ENCODE data around the gene PCBP3. TPM values are rescaled to one million over a fixed set of nuclear protein-coding genes. Genes with fewer than 3 reads are reported as not detected.

Gene PCBP3
- total RNA-seq, 1 donor from 2014 or later, result 2.5 TPM

GRCh38 chr21:45860493-45861155, 217.1 kb downstream of the PCBP3 start:
- TF ChIP-seq, protein P1, sequence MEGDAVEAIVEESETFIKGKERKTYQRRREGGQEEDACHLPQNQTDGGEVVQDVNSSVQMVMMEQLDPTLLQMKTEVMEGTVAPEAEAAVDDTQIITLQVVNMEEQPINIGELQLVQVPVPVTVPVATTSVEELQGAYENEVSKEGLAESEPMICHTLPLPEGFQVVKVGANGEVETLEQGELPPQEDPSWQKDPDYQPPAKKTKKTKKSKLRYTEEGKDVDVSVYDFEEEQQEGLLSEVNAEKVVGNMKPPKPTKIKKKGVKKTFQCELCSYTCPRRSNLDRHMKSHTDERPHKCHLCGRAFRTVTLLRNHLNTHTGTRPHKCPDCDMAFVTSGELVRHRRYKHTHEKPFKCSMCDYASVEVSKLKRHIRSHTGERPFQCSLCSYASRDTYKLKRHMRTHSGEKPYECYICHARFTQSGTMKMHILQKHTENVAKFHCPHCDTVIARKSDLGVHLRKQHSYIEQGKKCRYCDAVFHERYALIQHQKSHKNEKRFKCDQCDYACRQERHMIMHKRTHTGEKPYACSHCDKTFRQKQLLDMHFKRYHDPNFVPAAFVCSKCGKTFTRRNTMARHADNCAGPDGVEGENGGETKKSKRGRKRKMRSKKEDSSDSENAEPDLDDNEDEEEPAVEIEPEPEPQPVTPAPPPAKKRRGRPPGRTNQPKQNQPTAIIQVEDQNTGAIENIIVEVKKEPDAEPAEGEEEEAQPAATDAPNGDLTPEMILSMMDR (IDR thresholded peaks at IDR 0.05; ENCODE audit: unreplicated experiment), result no peak
- Mint-ChIP-seq H3K36me3 (ENCODE audit: low read depth, unreplicated experiment) (no peaks in the 10 kb centered on the region), H3K9me3 (ENCODE audit: unreplicated experiment) (no peaks in the 10 kb centered on the region), H3K27ac (ENCODE audit: unreplicated experiment) (peak overlapping the region; percentile 52), H3K4me3 (ENCODE audit: unreplicated experiment) (no peak overlapping the region), H3K4me1 (ENCODE audit: unreplicated experiment) (no peaks in the 10 kb centered on the region), H3K27me3 (ENCODE audit: unreplicated experiment) (peaks cover 2% of the 10 kb centered on the region)
- no peak for DNase-seq (ENCODE audit: low spot score)

GRCh38 chr21:45861156-45861870, 217.8 kb downstream of the PCBP3 start:
- peaks cover 2% of the 10 kb centered on the region for H3K27me3 Mint-ChIP-seq (ENCODE audit: unreplicated experiment)
- H3K4me3 Mint-ChIP-seq (ENCODE audit: unreplicated experiment), result no peak overlapping the region
- H3K9me3 Mint-ChIP-seq (ENCODE audit: unreplicated experiment), result no peaks in the 10 kb centered on the region
- H3K36me3 Mint-ChIP-seq (ENCODE audit: low read depth, unreplicated experiment), result no peaks in the 10 kb centered on the region
- TF ChIP-seq, protein P1 (IDR thresholded peaks at IDR 0.05; ENCODE audit: unreplicated experiment), result no peak
- DNase-seq (ENCODE audit: low spot score), result no peak
- H3K4me1 Mint-ChIP-seq (ENCODE audit: unreplicated experiment), result no peaks in the 10 kb centered on the region
- no peak overlapping the region for H3K27ac Mint-ChIP-seq (ENCODE audit: unreplicated experiment)

GRCh38 chr21:45862543-45863207, 219.2 kb downstream of the PCBP3 start:
- no peak overlapping the region for H3K4me3 Mint-ChIP-seq (ENCODE audit: unreplicated experiment)
- no peaks in the 10 kb centered on the region for H3K9me3 Mint-ChIP-seq (ENCODE audit: unreplicated experiment)
- H3K4me1 Mint-ChIP-seq (ENCODE audit: unreplicated experiment), result no peaks in the 10 kb centered on the region
- H3K27me3 Mint-ChIP-seq (ENCODE audit: unreplicated experiment), result no peaks in the 10 kb centered on the region
- DNase-seq (ENCODE audit: low spot score), result no peak
- H3K27ac Mint-ChIP-seq (ENCODE audit: unreplicated experiment), result no peak overlapping the region
- H3K36me3 Mint-ChIP-seq (ENCODE audit: low read depth, unreplicated experiment), result no peaks in the 10 kb centered on the region
- TF ChIP-seq, protein P1 (IDR thresholded peaks at IDR 0.05; ENCODE audit: unreplicated experiment), result no peak

DNA sequence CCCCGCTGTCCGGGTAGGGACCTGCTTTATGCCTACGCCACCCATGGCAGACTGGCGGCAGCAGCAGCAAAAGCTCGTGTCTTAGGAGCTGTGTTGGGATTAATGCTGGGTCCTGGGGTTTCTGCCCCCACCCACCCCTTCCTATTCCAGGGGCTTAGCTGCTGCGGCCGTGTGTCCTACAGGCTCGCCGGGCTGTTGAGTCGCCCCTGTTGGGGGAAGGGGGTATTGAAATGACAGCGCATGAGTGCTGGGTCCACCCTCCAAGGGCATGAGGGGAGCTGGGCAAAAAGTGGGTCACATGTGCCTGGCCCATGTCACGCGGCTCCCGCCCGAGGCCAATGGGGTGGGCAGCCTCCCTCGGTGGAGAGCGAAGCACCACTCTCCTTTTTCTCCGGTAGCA, 219.7 kb downstream of the PCBP3 start:
- H3K9me3 Mint-ChIP-seq (ENCODE audit: unreplicated experiment), result no peaks in the 10 kb centered on the region
- no peaks in the 10 kb centered on the region for H3K36me3 Mint-ChIP-seq (ENCODE audit: low read depth, unreplicated experiment)
- no peak overlapping the region for H3K27ac Mint-ChIP-seq (ENCODE audit: unreplicated experiment)
- DNase-seq (ENCODE audit: low spot score), result no peak
- no peaks in the 10 kb centered on the region for H3K27me3 Mint-ChIP-seq (ENCODE audit: unreplicated experiment)
- TF ChIP-seq, protein P1 (IDR thresholded peaks at IDR 0.05; ENCODE audit: unreplicated experiment), result no peak
- no peak overlapping the region for H3K4me3 Mint-ChIP-seq (ENCODE audit: unreplicated experiment)
- H3K4me1 Mint-ChIP-seq (ENCODE audit: unreplicated experiment), result no peaks in the 10 kb centered on the region

DNA sequence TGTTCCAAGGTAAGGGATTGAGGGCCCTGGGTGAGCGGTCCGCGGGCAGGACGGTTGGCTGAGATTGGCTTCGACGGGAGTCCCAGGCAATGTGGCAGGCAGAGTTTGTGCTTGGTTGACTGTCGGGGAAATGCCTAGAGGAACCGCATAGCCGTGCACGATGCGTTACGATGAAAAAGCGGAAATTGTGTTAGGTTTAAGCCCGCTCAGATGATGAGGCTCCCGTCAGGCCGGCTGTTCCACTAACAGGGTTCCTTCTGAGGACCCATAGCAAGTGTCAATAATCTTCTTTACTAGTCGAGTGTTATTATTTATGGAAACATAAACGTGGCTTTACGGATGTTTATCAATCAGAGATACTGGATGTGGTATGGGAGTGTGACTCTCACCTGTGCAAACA, 220.2 kb downstream of the PCBP3 start:
- DNase-seq (ENCODE audit: low spot score), result no peak
- no peak overlapping the region for H3K27ac Mint-ChIP-seq (ENCODE audit: unreplicated experiment)
- no peaks in the 10 kb centered on the region for H3K36me3 Mint-ChIP-seq (ENCODE audit: low read depth, unreplicated experiment)
- TF ChIP-seq, protein P1 (IDR thresholded peaks at IDR 0.05; ENCODE audit: unreplicated experiment), result no peak
- no peaks in the 10 kb centered on the region for H3K4me1 Mint-ChIP-seq (ENCODE audit: unreplicated experiment)
- H3K9me3 Mint-ChIP-seq (ENCODE audit: unreplicated experiment), result no peaks in the 10 kb centered on the region
- no peaks in the 10 kb centered on the region for H3K27me3 Mint-ChIP-seq (ENCODE audit: unreplicated experiment)
- no peak overlapping the region for H3K4me3 Mint-ChIP-seq (ENCODE audit: unreplicated experiment)
